H9 (cell line): Measurements from ENCODE around the gene TMEM141. TPM values are rescaled to one million over a fixed set of nuclear protein-coding genes. Genes with fewer than 3 reads are reported as not detected.

Experiments
- DNase-seq: peaks from one replicate; pipeline ENCODE4 v3.0.0-alpha.2; 2017
- H2AFZ ChIP-seq: one replicate; pipeline ENCODE4 v1.6.1; 2013; ENCODE audit warnings: mild to moderate bottlenecking, low read length, control low read depth, moderate library complexity
- H2AK5ac ChIP-seq: 2 replicates; pipeline ENCODE4 v1.6.1; 2013; ENCODE audit warnings: low read length, control low read depth, mixed read lengths; ENCODE audit not compliant: insufficient read length
- H2BK120ac ChIP-seq: one replicate; pipeline ENCODE4 v1.6.1; 2013; ENCODE audit warnings: low read depth, mild to moderate bottlenecking, low read length, control low read depth, inconsistent platforms; ENCODE audit not compliant: poor library complexity, severe bottlenecking
- H2BK12ac ChIP-seq: 2 replicates; pipeline ENCODE4 v1.6.1; 2013; ENCODE audit warnings: low read length, control low read depth, mixed read lengths, low read depth; ENCODE audit not compliant: insufficient read length
- H2BK15ac ChIP-seq: 2 replicates; pipeline ENCODE4 v1.6.1; 2013; ENCODE audit warnings: low read depth, low read length, control low read depth
- H2BK20ac ChIP-seq: one replicate; pipeline ENCODE4 v1.6.1; 2013; ENCODE audit warnings: low read depth, mild to moderate bottlenecking, low read length, control low read depth, inconsistent platforms; ENCODE audit not compliant: poor library complexity, severe bottlenecking
- H2BK5ac ChIP-seq: 2 replicates; pipeline ENCODE4 v1.6.1; 2013; ENCODE audit warnings: low read length, control low read depth, mixed read lengths; ENCODE audit not compliant: insufficient read length
- H3K14ac ChIP-seq: 2 replicates; pipeline ENCODE4 v1.6.1; 2013; ENCODE audit warnings: low read length, control low read depth; ENCODE audit not compliant: insufficient read depth
- H3K18ac ChIP-seq: 2 replicates; pipeline ENCODE4 v1.6.1; 2013; ENCODE audit warnings: low read depth, mild to moderate bottlenecking, mixed read lengths, low read length, control low read depth; ENCODE audit not compliant: insufficient read length
- H3K23ac ChIP-seq: 2 replicates; pipeline ENCODE4 v1.6.1; 2013; ENCODE audit warnings: low read length, control low read depth, mixed read lengths, low read depth; ENCODE audit not compliant: insufficient read length
- H3K23me2 ChIP-seq: 2 replicates; pipeline ENCODE4 v1.6.1; 2013; ENCODE audit warnings: low read depth, mild to moderate bottlenecking, mixed read lengths, low read length, control low read depth; ENCODE audit not compliant: insufficient read length, poor library complexity, severe bottlenecking
- H3K27ac ChIP-seq: 2 replicates; pipeline ENCODE4 v1.5.1; 2013; ENCODE audit warnings: low read length, control low read depth, mixed read lengths, low read depth; ENCODE audit not compliant: insufficient read length
- H3K27me3 ChIP-seq: 2 replicates; pipeline ENCODE4 v1.6.1; 2013; ENCODE audit warnings: low read length, control low read depth, inconsistent platforms; ENCODE audit not compliant: insufficient read depth
- H3K4ac ChIP-seq: 2 replicates; pipeline ENCODE4 v1.6.1; 2013; ENCODE audit warnings: low read depth, mild to moderate bottlenecking, control low read depth, inconsistent platforms, low read length, moderate library complexity
- H3K4me1 ChIP-seq: 2 replicates; pipeline ENCODE4 v1.6.1; 2013; ENCODE audit warnings: low read length, control low read depth, inconsistent platforms; ENCODE audit not compliant: insufficient read depth
- H3K4me2 ChIP-seq: 2 replicates; pipeline ENCODE4 v1.6.1; 2013; ENCODE audit warnings: low read length, control low read depth, mixed read lengths; ENCODE audit not compliant: insufficient read length, insufficient read depth
- H3K56ac ChIP-seq: 2 replicates; pipeline ENCODE4 v1.6.1; 2013; ENCODE audit warnings: low read depth, mild to moderate bottlenecking, mixed read lengths, low read length, control low read depth; ENCODE audit not compliant: insufficient read length
- H3K79me1 ChIP-seq: 2 replicates; pipeline ENCODE4 v1.6.1; 2013; ENCODE audit warnings: low read depth, mild to moderate bottlenecking, moderate library complexity, low read length, control low read depth, inconsistent platforms; ENCODE audit not compliant: insufficient read depth, poor library complexity, severe bottlenecking
- H3K79me2 ChIP-seq: 2 replicates; pipeline ENCODE4 v1.6.1; 2013; ENCODE audit warnings: low read length, control low read depth, inconsistent platforms; ENCODE audit not compliant: insufficient read depth
- H3K9ac ChIP-seq: 2 replicates; pipeline ENCODE4 v1.6.1; 2013; ENCODE audit warnings: low read length, control low read depth, mixed read lengths; ENCODE audit not compliant: insufficient read length; ENCODE audit errors: extremely low read depth
- H3K9me3 ChIP-seq: one replicate; pipeline ENCODE4 v1.6.1; 2013; ENCODE audit warnings: low read depth, low read length, inconsistent platforms; ENCODE audit not compliant: control insufficient read depth
- H3T11ph ChIP-seq: one replicate; pipeline ENCODE4 v1.6.1; 2013; ENCODE audit warnings: mild to moderate bottlenecking, low read length, control low read depth, inconsistent platforms
- H4K20me1 ChIP-seq: one replicate; pipeline ENCODE4 v1.6.1; 2013; ENCODE audit not compliant: control insufficient read depth, insufficient read length, insufficient read depth
- H4K5ac ChIP-seq: 2 replicates; pipeline ENCODE4 v1.6.1; 2013; ENCODE audit warnings: low read depth, mild to moderate bottlenecking, mixed read lengths, low read length, control low read depth; ENCODE audit not compliant: insufficient read length
- H4K8ac ChIP-seq: replicated peaks from 2 replicates; pipeline ENCODE4 v1.6.1; 2013; ENCODE audit warnings: low read length, control low read depth, mixed read lengths, low read depth; ENCODE audit not compliant: insufficient read length
- H4K91ac ChIP-seq: 2 replicates; pipeline ENCODE4 v1.6.1; 2013; ENCODE audit warnings: low read depth, mild to moderate bottlenecking, moderate library complexity, mixed read lengths, low read length, control low read depth; ENCODE audit not compliant: insufficient read length
- H3K27ac Mint-ChIP-seq, 3 experiments: 2 replicates in 2 of 3; 3 replicates in 1 of 3; pipeline ENCODE4 v1.8.0; 2020 to 2021; ENCODE audit warnings: mixed read lengths in 3 of 3, mild to moderate bottlenecking in 1 of 3, moderate library complexity in 1 of 3
- H3K27me3 Mint-ChIP-seq: 2 replicates; pipeline ENCODE4 v1.8.0; 2021; ENCODE audit warnings: low read depth, mild to moderate bottlenecking, moderate library complexity, mixed read lengths
- H3K36me3 Mint-ChIP-seq, 3 experiments: 2 replicates in 2 of 3; 3 replicates in 1 of 3; pipeline ENCODE4 v1.8.0; 2020 to 2021; ENCODE audit warnings: low read depth in 3 of 3, mixed read lengths in 3 of 3; ENCODE audit not compliant: insufficient read depth in 1 of 3
- H3K4me1 Mint-ChIP-seq, 2 experiments: 2 replicates each; pipeline ENCODE4 v1.8.0; 2020; ENCODE audit warnings: mixed read lengths in 2 of 2
- H3K4me3 Mint-ChIP-seq, 2 experiments: 2 replicates in 1 of 2; 3 replicates in 1 of 2; pipeline ENCODE4 v1.8.0; 2020 to 2021; ENCODE audit warnings: mild to moderate bottlenecking in 2 of 2, mixed read lengths in 2 of 2, moderate library complexity in 1 of 2
- H3K9me3 Mint-ChIP-seq, 2 experiments: 2 replicates in 1 of 2; 3 replicates in 1 of 2; pipeline ENCODE4 v1.8.0; 2020; ENCODE audit warnings: mild to moderate bottlenecking in 2 of 2, mixed read lengths in 2 of 2, moderate library complexity in 1 of 2
- whole genome bisulfite sequencing: extraction: QIAGEN DNeasy Blood & Tissue Kit; methylation state at CpG from one replicate; pipeline ENCODE4 v1.1.7; 2013; ENCODE audit warnings: missing lambda C conversion rate, low lambda C conversion rate, mixed read lengths; ENCODE audit not compliant: insufficient read length; ENCODE audit errors: extremely low coverage; 5-methylcytosine and 5-hydroxymethylcytosine counted together
- total RNA-seq: library from RNA; stranded (reverse); gene quantifications from 2 replicates; pipeline ENCODE4 v1.2.1, GENCODE V29; 2021
- TF ChIP-seq, protein P1 (sequence below): fragments of 200-600 bp; sonication (generic); conservative IDR thresholded peaks from 3 replicates; pipeline ENCODE4 v1.8.0; 2021; ENCODE audit warnings: antibody characterized with exemption, mild to moderate bottlenecking

Gene TMEM141
- total RNA-seq, 1 experiment from 2014 or later = 55.2 TPM

DNA sequence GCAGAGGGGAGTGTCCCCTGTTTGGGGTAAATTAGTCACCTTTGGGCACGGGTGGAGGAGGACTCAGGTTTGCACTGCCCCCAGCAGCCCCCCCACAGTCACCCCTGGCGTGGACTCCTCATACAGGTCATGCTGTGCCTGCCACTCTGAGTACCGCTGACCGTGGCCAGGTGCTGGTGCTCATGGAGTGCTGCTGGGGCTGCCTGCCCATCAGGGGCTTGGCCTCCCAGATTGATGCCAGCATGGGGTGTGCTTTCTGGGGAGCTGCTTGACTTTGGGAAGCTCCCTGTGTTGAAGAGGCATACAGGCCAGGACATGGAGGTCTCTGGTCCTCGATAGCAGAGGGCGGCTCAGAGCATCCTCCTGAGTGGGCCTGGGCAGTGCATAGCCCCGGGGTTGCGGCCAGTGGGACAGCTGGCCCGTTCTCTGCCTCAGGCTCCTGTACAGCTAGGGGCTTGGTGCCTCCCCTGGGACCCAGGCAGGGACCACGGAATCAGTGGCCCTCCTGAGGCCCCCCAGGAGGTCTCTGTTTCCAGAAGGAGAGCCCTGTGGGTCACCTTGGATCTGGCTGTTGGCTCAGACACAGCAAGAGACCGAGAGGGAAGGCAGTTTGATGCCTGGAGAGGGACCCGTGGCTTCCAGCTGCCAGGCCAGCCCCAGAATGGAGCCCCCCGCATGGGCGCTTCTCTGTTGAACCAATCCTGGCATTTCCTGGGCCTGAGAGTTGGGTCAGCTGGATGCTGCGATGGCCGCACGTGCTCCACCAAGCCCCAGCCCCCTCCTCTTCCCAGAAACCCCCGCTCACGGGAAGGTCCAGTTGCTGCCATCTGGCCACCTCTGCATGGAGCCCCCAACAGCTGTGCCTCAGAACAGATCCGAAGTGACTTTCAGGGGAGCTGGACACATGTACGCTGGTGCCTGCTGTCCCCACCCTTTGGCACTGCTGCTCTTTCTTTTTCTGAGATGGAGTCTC, 45.1 kb downstream of the TMEM141 start:
- no peaks in the 10 kb centered on the region for H3K9me3 ChIP-seq
- H3K4ac ChIP-seq = no peak overlapping the region
- no peak overlapping the region for H3K4me2 ChIP-seq
- Mint-ChIP-seq H3K36me3 (peaks cover 6 to 37% (median 34%) of the 10 kb centered on the region in 3 experiments), H3K9me3 (no peaks in the 10 kb centered on the region), H3K27me3 (peaks cover 5% of the 10 kb centered on the region; the same call in 1 of the 2 replicates), H3K4me3 (no peak overlapping the region), H3K27ac (no peak overlapping the region), H3K4me1 (peaks cover 10 to 14% of the 10 kb centered on the region in 2 experiments)
- H2BK12ac ChIP-seq = no peak overlapping the region
- DNase-seq = no peak
- no peak overlapping the region for H3K9ac ChIP-seq
- no peak overlapping the region for H3T11ph ChIP-seq
- H3K23me2 ChIP-seq = no peaks in the 10 kb centered on the region
- H3K27ac ChIP-seq = no peak overlapping the region
- no peak overlapping the region for H2BK20ac ChIP-seq
- H3K23ac ChIP-seq = no peak overlapping the region
- no peak overlapping the region for H4K91ac ChIP-seq
- no peak overlapping the region for H4K8ac ChIP-seq
- H2BK15ac ChIP-seq = no peak overlapping the region
- no peak overlapping the region for H2AK5ac ChIP-seq
- H3K79me2 ChIP-seq = no peaks in the 10 kb centered on the region
- no peak overlapping the region for H3K18ac ChIP-seq
- H3K79me1 ChIP-seq = no peaks in the 10 kb centered on the region
- H3K14ac ChIP-seq = no peak overlapping the region; the same call in 1 of the 2 replicates
- TF ChIP-seq, protein P1, sequence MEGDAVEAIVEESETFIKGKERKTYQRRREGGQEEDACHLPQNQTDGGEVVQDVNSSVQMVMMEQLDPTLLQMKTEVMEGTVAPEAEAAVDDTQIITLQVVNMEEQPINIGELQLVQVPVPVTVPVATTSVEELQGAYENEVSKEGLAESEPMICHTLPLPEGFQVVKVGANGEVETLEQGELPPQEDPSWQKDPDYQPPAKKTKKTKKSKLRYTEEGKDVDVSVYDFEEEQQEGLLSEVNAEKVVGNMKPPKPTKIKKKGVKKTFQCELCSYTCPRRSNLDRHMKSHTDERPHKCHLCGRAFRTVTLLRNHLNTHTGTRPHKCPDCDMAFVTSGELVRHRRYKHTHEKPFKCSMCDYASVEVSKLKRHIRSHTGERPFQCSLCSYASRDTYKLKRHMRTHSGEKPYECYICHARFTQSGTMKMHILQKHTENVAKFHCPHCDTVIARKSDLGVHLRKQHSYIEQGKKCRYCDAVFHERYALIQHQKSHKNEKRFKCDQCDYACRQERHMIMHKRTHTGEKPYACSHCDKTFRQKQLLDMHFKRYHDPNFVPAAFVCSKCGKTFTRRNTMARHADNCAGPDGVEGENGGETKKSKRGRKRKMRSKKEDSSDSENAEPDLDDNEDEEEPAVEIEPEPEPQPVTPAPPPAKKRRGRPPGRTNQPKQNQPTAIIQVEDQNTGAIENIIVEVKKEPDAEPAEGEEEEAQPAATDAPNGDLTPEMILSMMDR = no peak
- WGBS = no CpG with 5 or more reads among the region's 21 CpGs
- H3K27me3 ChIP-seq = no peaks in the 10 kb centered on the region
- no peaks in the 10 kb centered on the region for H4K20me1 ChIP-seq
- peaks cover 2% of the 10 kb centered on the region; the same call in 1 of the 2 replicates for H3K4me1 ChIP-seq
- no peak overlapping the region for H2BK5ac ChIP-seq
- H2AFZ ChIP-seq = no peak overlapping the region
- H2BK120ac ChIP-seq = no peak overlapping the region
- no peak overlapping the region for H4K5ac ChIP-seq
- H3K56ac ChIP-seq = no peak overlapping the region
